Dendritic cell treated with granulocyte-macrophage colony-stimulating factor and Interleukin-4, amounts not matched to agents 40 ng/mL and 50 ng/mL, for 4 days (primary cell): ENCODE data around the gene CSTF3.
A peak's percentile ranks its signal among the peaks of the same experiment; 100 is the strongest.

Source experiments
- H3K27ac Mint-ChIP-seq: one replicate; pipeline ENCODE4 v1.8.0; 2022; ENCODE audit warnings: mild to moderate bottlenecking, mixed read lengths
- H3K27me3 Mint-ChIP-seq: one replicate; pipeline ENCODE4 v1.8.0; 2022; ENCODE audit warnings: mild to moderate bottlenecking, mixed read lengths
- H3K36me3 Mint-ChIP-seq: one replicate; pipeline ENCODE4 v1.8.0; 2022; ENCODE audit warnings: low read depth, mixed read lengths
- H3K4me1 Mint-ChIP-seq: one replicate; pipeline ENCODE4 v1.8.0; 2022; ENCODE audit warnings: low read depth, mixed read lengths
- H3K4me3 Mint-ChIP-seq: one replicate; pipeline ENCODE4 v1.8.0; 2022; ENCODE audit warnings: mild to moderate bottlenecking, moderate library complexity, mixed read lengths
- H3K9me3 Mint-ChIP-seq: one replicate; pipeline ENCODE4 v1.8.0; 2022; ENCODE audit warnings: mixed read lengths
- intact Hi-C: fragments of 100-400 bp; cut with micrococcal nuclease; formaldehyde crosslinking; loops from one replicate; pipeline ENCODE4 v1.15.0; 2022

Gene CSTF3

GRCh38 chr11:33161120-33162005 is at the start of gene CSTF3:
Gene CSTF3 (minus strand): TSS chr11:33161480. CDS start chr11:33161325, 155 bp downstream.
- Mint-ChIP-seq H3K27me3 (no peaks in the 10 kb centered on the region), H3K4me1 (peaks cover 44% of the 10 kb centered on the region), H3K27ac (peak within 1 kb of the TSS; percentile 95), H3K4me3 (peak within 1 kb of the TSS; percentile 95), H3K9me3 (no peaks in the 10 kb centered on the region), H3K36me3 (peaks cover 21% of the 10 kb centered on the region)
- intact Hi-C loops, result loop anchor here (1.0 kb wide), 1 partner anchor 122 kb away; the partner anchor contains the start of gene TCP11L1

- intact Hi-C loops, result no loop called here
- no peak overlapping the region for H3K27ac Mint-ChIP-seq
- peaks cover 37% of the 10 kb centered on the region for H3K4me1 Mint-ChIP-seq
- no peaks in the 10 kb centered on the region for H3K36me3 Mint-ChIP-seq
- no peaks in the 10 kb centered on the region for H3K27me3 Mint-ChIP-seq
- no peaks in the 10 kb centered on the region for H3K9me3 Mint-ChIP-seq
- H3K4me3 Mint-ChIP-seq, result no peak overlapping the region
Measured at GRCh38 chr11:33208150-33208549, 46.9 kb upstream of the CSTF3 start.

- H3K4me1 Mint-ChIP-seq, result peaks cover 37% of the 10 kb centered on the region
- no peak overlapping the region for H3K4me3 Mint-ChIP-seq
- intact Hi-C loops, result no loop called here
- no peaks in the 10 kb centered on the region for H3K36me3 Mint-ChIP-seq
- H3K9me3 Mint-ChIP-seq, result no peaks in the 10 kb centered on the region
- H3K27ac Mint-ChIP-seq, result peak overlapping the region; percentile 20
- no peaks in the 10 kb centered on the region for H3K27me3 Mint-ChIP-seq
Measured at GRCh38 chr11:33207408-33207985, 46.2 kb upstream of the CSTF3 start.

- peaks cover 48% of the 10 kb centered on the region for H3K4me1 Mint-ChIP-seq
- no peaks in the 10 kb centered on the region for H3K36me3 Mint-ChIP-seq
- no peaks in the 10 kb centered on the region for H3K27me3 Mint-ChIP-seq
- intact Hi-C loops, result no loop called here
- peak overlapping the region; percentile 74 for H3K4me3 Mint-ChIP-seq
- no peaks in the 10 kb centered on the region for H3K9me3 Mint-ChIP-seq
- peak overlapping the region; percentile 95 for H3K27ac Mint-ChIP-seq
Measured at GRCh38 chr11:33197915-33198727, 36.8 kb upstream of the CSTF3 start.

GRCh38 chr11:33195462-33196173 is 34.3 kb upstream of the CSTF3 start:
- intact Hi-C loops, result no loop called here
- peak overlapping the region; percentile 23 for H3K4me3 Mint-ChIP-seq
- no peaks in the 10 kb centered on the region for H3K27me3 Mint-ChIP-seq
- H3K9me3 Mint-ChIP-seq, result no peaks in the 10 kb centered on the region
- H3K36me3 Mint-ChIP-seq, result no peaks in the 10 kb centered on the region
- H3K27ac Mint-ChIP-seq, result peak overlapping the region; percentile 85
- peaks cover 55% of the 10 kb centered on the region for H3K4me1 Mint-ChIP-seq

GRCh38 chr11:33194455-33194854 is 33.2 kb upstream of the CSTF3 start:
- Mint-ChIP-seq H3K9me3 (no peaks in the 10 kb centered on the region), H3K4me1 (peaks cover 53% of the 10 kb centered on the region), H3K27ac (peak overlapping the region; percentile 85), H3K4me3 (no peak overlapping the region), H3K36me3 (no peaks in the 10 kb centered on the region), H3K27me3 (no peaks in the 10 kb centered on the region)
- intact Hi-C loops, result no loop called here

GRCh38 chr11:33191467-33191866 is 30.2 kb upstream of the CSTF3 start:
- Mint-ChIP-seq H3K27me3 (no peaks in the 10 kb centered on the region), H3K4me3 (no peak overlapping the region)
- intact Hi-C loops, result no loop called here

GRCh38 chr11:33187998-33188722 is 26.9 kb upstream of the CSTF3 start:
- no peaks in the 10 kb centered on the region for H3K9me3 Mint-ChIP-seq
- H3K4me1 Mint-ChIP-seq, result peaks cover 21% of the 10 kb centered on the region
- H3K4me3 Mint-ChIP-seq, result peak overlapping the region; percentile 17
- H3K27ac Mint-ChIP-seq, result peak overlapping the region; percentile 71
- H3K36me3 Mint-ChIP-seq, result no peaks in the 10 kb centered on the region
- intact Hi-C loops, result no loop called here
- no peaks in the 10 kb centered on the region for H3K27me3 Mint-ChIP-seq

More at GRCh38 chr11:33191467-33191866, 30.2 kb upstream of the CSTF3 start:
- H3K27ac Mint-ChIP-seq, result no peak overlapping the region
- no peaks in the 10 kb centered on the region for H3K36me3 Mint-ChIP-seq
- peaks cover 43% of the 10 kb centered on the region for H3K4me1 Mint-ChIP-seq
- no peaks in the 10 kb centered on the region for H3K9me3 Mint-ChIP-seq

- H3K27ac Mint-ChIP-seq, result no peak overlapping the region
- H3K36me3 Mint-ChIP-seq, result no peaks in the 10 kb centered on the region
- no peaks in the 10 kb centered on the region for H3K27me3 Mint-ChIP-seq
- H3K4me3 Mint-ChIP-seq, result no peak overlapping the region
- intact Hi-C loops, result no loop called here
- H3K4me1 Mint-ChIP-seq, result peaks cover 20% of the 10 kb centered on the region
- no peaks in the 10 kb centered on the region for H3K9me3 Mint-ChIP-seq
Measured at GRCh38 chr11:33185756-33186155, 24.5 kb upstream of the CSTF3 start.

GRCh38 chr11:33182246-33182878 is 21.1 kb upstream of the CSTF3 start:
- intact Hi-C loops, result no loop called here
- Mint-ChIP-seq H3K27me3 (no peaks in the 10 kb centered on the region), H3K27ac (no peak overlapping the region), H3K9me3 (peaks cover 20% of the 10 kb centered on the region), H3K36me3 (peaks cover 6% of the 10 kb centered on the region), H3K4me3 (no peak overlapping the region), H3K4me1 (peaks cover 31% of the 10 kb centered on the region)

- intact Hi-C loops, result loop anchor here (5.0 kb wide), 2 partner anchors 33 to 48 kb away; no protein-coding TSS in a partner anchor
- Mint-ChIP-seq H3K4me3 (no peak overlapping the region), H3K4me1 (peaks cover 34% of the 10 kb centered on the region), H3K36me3 (peaks cover 6% of the 10 kb centered on the region), H3K27ac (peak overlapping the region; percentile 82), H3K27me3 (no peaks in the 10 kb centered on the region), H3K9me3 (peaks cover 21% of the 10 kb centered on the region)
Measured at GRCh38 chr11:33179348-33179803, 18.1 kb upstream of the CSTF3 start.

GRCh38 chr11:33178443-33179180 is 17.3 kb upstream of the CSTF3 start:
- H3K27me3 Mint-ChIP-seq, result no peaks in the 10 kb centered on the region
- H3K4me1 Mint-ChIP-seq, result peaks cover 36% of the 10 kb centered on the region
- H3K27ac Mint-ChIP-seq, result peak overlapping the region; percentile 82
- intact Hi-C loops, result loop anchor here (5.0 kb wide), 2 partner anchors 34 to 49 kb away; no protein-coding TSS in a partner anchor
- H3K9me3 Mint-ChIP-seq, result peaks cover 21% of the 10 kb centered on the region
- no peak overlapping the region for H3K4me3 Mint-ChIP-seq
- peaks cover 6% of the 10 kb centered on the region for H3K36me3 Mint-ChIP-seq
